Type B pancreatic cell (in vitro differentiated cells): ENCODE results near the gene SENP2. TPM values are rescaled to one million over a fixed set of nuclear protein-coding genes. Genes with fewer than 3 reads are reported as not detected.

Experiments used
- DNase-seq: peaks from one replicate; pipeline ENCODE4 v3.0.0; 2021; ENCODE audit warnings: mixed read lengths; ENCODE audit not compliant: unreplicated experiment; ENCODE audit errors: extremely low spot score
- H3K27ac Mint-ChIP-seq: 2 replicates; pipeline ENCODE4 v1.8.0; 2021; ENCODE audit warnings: mild to moderate bottlenecking, mixed read lengths
- H3K27me3 Mint-ChIP-seq: 2 replicates; pipeline ENCODE4 v1.8.0; 2021; ENCODE audit warnings: mixed read lengths
- H3K36me3 Mint-ChIP-seq: 2 replicates; pipeline ENCODE4 v1.8.0; 2021; ENCODE audit warnings: mixed read lengths
- H3K4me1 Mint-ChIP-seq: one replicate; pipeline ENCODE4 v1.8.0; 2021; ENCODE audit warnings: mixed read lengths; ENCODE audit not compliant: unreplicated experiment
- H3K4me3 Mint-ChIP-seq: 2 replicates; pipeline ENCODE4 v1.8.0; 2021; ENCODE audit warnings: mild to moderate bottlenecking, mixed read lengths
- H3K9me3 Mint-ChIP-seq: 2 replicates; pipeline ENCODE4 v1.8.0; 2021; ENCODE audit warnings: mixed read lengths
- total RNA-seq: library from RNA; stranded (reverse); gene quantifications from 2 replicates; pipeline ENCODE4 v1.2.1, GENCODE V29; 2021; ENCODE audit warnings: low replicate concordance
- TF ChIP-seq, protein P1 (sequence below): fragments of 200-600 bp; sonication (generic); conservative IDR thresholded peaks from 2 replicates; pipeline ENCODE4 v1.5.0; 2021; ENCODE audit warnings: antibody characterized with exemption, mild to moderate bottlenecking

Gene SENP2
- total RNA-seq, 1 donor from 2014 or later, result 46.4 TPM

DNA sequence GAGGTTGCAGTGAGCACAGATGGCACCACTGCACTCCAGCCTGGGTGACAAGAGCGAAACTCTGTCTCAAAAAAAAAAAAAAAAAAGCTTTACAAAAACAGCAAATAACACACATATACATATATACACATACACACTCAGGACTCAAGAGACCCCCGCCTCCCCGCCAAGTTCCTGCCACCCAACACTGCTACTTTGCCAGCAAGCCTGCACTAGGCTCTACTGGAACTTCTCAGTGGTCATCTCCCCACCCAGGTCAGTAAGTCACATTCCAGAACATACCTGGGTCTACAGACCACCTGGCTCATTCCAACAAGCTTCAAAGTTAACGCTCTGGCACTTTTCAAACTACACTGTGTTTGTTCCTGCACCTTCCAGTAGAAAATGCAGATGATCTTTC lies 62.3 kb downstream of the SENP2 start:
- no peak overlapping the region for H3K4me3 Mint-ChIP-seq
- TF ChIP-seq, protein P1, sequence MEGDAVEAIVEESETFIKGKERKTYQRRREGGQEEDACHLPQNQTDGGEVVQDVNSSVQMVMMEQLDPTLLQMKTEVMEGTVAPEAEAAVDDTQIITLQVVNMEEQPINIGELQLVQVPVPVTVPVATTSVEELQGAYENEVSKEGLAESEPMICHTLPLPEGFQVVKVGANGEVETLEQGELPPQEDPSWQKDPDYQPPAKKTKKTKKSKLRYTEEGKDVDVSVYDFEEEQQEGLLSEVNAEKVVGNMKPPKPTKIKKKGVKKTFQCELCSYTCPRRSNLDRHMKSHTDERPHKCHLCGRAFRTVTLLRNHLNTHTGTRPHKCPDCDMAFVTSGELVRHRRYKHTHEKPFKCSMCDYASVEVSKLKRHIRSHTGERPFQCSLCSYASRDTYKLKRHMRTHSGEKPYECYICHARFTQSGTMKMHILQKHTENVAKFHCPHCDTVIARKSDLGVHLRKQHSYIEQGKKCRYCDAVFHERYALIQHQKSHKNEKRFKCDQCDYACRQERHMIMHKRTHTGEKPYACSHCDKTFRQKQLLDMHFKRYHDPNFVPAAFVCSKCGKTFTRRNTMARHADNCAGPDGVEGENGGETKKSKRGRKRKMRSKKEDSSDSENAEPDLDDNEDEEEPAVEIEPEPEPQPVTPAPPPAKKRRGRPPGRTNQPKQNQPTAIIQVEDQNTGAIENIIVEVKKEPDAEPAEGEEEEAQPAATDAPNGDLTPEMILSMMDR, result no peak
- peaks cover 29% of the 10 kb centered on the region for H3K36me3 Mint-ChIP-seq
- no peaks in the 10 kb centered on the region for H3K9me3 Mint-ChIP-seq
- H3K27me3 Mint-ChIP-seq, result no peaks in the 10 kb centered on the region
- no peaks in the 10 kb centered on the region for H3K4me1 Mint-ChIP-seq
- peak overlapping the region; percentile 72 for H3K27ac Mint-ChIP-seq
- no peak for DNase-seq

DNA sequence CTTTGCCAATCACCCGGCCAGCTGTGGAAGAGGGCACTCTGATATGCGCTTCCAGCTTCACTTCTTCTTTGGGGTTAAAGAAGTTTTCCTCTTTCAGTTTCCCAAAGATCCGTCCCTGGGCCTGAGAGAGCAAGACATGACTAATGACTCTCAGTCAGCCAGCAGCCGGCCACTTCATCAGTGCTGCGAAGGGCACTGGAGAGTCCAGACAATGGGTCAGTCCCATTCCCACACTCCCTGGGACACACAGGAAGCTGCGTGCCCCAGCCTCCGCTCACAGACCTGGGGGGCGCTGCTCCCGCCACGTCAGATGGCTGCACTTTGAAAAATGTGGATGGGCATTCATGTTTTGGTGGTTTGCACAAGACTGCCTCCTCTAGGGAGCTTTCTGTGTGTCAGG lies 63.3 kb downstream of the SENP2 start:
- Mint-ChIP-seq H3K4me1 (no peaks in the 10 kb centered on the region), H3K27ac (no peak overlapping the region), H3K27me3 (no peaks in the 10 kb centered on the region), H3K9me3 (no peaks in the 10 kb centered on the region), H3K4me3 (no peak overlapping the region), H3K36me3 (peaks cover 29% of the 10 kb centered on the region)
- DNase-seq, result no peak
- TF ChIP-seq, protein P1, result no peak

DNA sequence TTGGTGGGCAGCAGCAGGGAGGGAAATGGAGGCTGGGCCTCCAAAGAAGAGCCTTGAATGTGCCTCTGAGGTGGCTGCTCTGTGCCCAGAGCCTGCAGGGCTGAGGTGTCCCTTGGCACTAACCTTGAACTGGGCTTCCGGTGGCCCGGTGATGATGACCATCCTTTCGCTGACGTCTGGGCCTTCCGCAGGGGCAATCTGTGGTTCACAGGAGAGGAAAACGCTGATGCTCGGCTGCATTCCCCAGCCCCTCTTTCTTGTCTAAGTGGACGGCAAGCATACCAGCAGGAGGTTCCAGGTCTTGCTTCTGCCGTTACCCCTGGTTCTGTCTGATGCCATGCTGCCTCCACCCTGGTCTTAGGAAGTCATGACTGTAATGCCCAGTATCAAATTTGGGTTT lies 65.9 kb downstream of the SENP2 start:
- no peak overlapping the region for H3K4me3 Mint-ChIP-seq
- H3K27me3 Mint-ChIP-seq, result no peaks in the 10 kb centered on the region
- no peak overlapping the region for H3K27ac Mint-ChIP-seq
- DNase-seq, result no peak
- H3K4me1 Mint-ChIP-seq, result no peaks in the 10 kb centered on the region
- H3K9me3 Mint-ChIP-seq, result no peaks in the 10 kb centered on the region
- TF ChIP-seq, protein P1, result no peak
- H3K36me3 Mint-ChIP-seq, result peaks cover 31% of the 10 kb centered on the region

DNA sequence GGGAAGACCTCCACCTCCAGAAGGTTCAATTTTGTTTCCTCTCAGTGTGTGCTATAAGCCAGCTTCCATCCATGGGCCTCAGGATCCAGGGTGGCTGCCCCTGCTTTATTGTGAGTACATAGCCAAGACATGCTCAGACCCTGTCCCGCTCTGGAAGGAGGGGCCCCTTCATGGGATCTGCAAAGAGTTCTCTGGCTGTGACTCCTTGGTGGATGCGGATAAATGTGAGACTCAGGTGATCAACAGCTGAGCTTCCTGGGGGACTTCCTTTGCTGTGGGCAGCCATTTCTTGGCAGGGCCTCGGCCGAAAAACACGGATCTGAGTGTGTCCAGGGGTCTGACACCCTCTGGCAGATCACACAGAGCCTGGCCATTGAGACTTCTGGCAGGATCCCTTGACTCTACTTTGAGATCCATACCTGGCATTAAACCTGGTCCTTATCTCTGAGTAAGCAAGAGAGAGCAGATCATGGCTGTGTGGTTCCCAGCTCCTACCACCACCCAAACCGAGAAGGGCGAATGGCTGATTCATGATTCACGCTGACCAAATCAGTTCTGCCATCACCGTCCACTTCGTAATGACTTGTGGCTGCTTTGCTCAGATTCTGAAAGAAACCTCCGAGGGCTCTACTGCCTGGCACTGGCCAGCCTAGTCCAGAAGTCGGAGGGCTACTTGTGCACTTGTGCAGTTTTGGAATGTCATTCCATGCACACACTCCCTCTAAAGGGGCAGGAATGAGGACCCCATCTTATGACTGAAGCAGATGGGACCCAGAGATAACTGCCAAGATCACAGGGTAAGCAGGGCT lies 68.1 kb downstream of the SENP2 start:
- H3K36me3 Mint-ChIP-seq, result peaks cover 20% of the 10 kb centered on the region
- no peaks in the 10 kb centered on the region for H3K9me3 Mint-ChIP-seq
- H3K27ac Mint-ChIP-seq, result no peak overlapping the region
- TF ChIP-seq, protein P1, result no peak
- DNase-seq, result no peak
- no peaks in the 10 kb centered on the region for H3K4me1 Mint-ChIP-seq
- H3K4me3 Mint-ChIP-seq, result no peak overlapping the region
- no peaks in the 10 kb centered on the region for H3K27me3 Mint-ChIP-seq

DNA sequence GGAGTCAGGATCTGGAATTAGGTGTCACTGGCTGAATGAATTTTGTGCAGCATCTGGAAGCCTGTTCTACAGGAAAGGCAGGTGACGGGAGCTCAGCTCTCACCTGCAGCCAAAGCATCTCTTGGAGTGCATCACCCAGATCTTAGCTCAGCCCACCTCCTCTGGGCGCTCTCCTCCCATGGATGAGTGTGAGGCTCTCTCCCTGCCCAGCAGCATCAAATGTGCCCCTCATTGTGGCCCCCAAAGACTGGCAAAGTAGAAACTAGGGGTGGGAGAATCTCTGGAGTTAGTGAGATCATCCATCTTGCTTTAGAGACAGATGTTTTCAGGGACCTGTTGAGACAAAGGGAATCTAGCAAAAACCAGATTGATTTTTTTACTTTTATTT lies 68.7 kb downstream of the SENP2 start:
- no peak for DNase-seq
- H3K4me1 Mint-ChIP-seq, result no peaks in the 10 kb centered on the region
- H3K36me3 Mint-ChIP-seq, result peaks cover 20% of the 10 kb centered on the region
- peak overlapping the region; percentile 67 for H3K27ac Mint-ChIP-seq
- no peak overlapping the region for H3K4me3 Mint-ChIP-seq
- no peaks in the 10 kb centered on the region for H3K27me3 Mint-ChIP-seq
- H3K9me3 Mint-ChIP-seq, result no peaks in the 10 kb centered on the region
- TF ChIP-seq, protein P1, result no peak
